GM12874 (cell line): ENCODE results near the gene ZNF324.

Source experiments
- CTCF ChIP-seq: IDR thresholded peaks from 2 replicates; pipeline ENCODE4 v1.5.1; 2011; ENCODE audit warnings: low read depth, mild to moderate bottlenecking, control low read depth, low read length, moderate library complexity; ENCODE audit not compliant: insufficient read depth

Gene ZNF324

GRCh38 chr19:58482372-58482771, 15.5 kb downstream of the ZNF324 start:
- no peak for TF ChIP-seq CTCF

GRCh38 chr19:58483776-58484175, 16.9 kb downstream of the ZNF324 start:
- no peak for TF ChIP-seq CTCF

GRCh38 chr19:58491393-58491792, 24.5 kb downstream of the ZNF324 start:
- TF ChIP-seq CTCF, result no peak

- no peak for TF ChIP-seq CTCF
Observed at GRCh38 chr19:58492265-58492664, 25.4 kb downstream of the ZNF324 start.

GRCh38 chr19:58497634-58498170, 30.8 kb downstream of the ZNF324 start:
- TF ChIP-seq CTCF, result no peak

- no peak for TF ChIP-seq CTCF
Observed at GRCh38 chr19:58498316-58499020, 31.6 kb downstream of the ZNF324 start.

- peak; percentile 29; the same call in 1 of the 2 replicates for TF ChIP-seq CTCF
Observed at GRCh38 chr19:58499021-58499927, 32.4 kb downstream of the ZNF324 start.
